Activated CD8-positive, alpha-beta T cell treated with anti-CD3 and anti-CD28 coated beads for 36 hours (primary cell): ENCODE measurements around the gene DAPK1. TPM values are rescaled to one million over a fixed set of nuclear protein-coding genes. Genes with fewer than 3 reads are reported as not detected.

ENCODE experiments used
- ATAC-seq: fragments of 200-7000 bp; cut with Tn5 transposase; one replicate; pipeline ENCODE4 v1.10.0; 2021; ENCODE audit warnings: mild to moderate bottlenecking, moderate library complexity
- CTCF ChIA-PET: fragments of 350-600 bp; sonication (Branson Sonifier 250); formaldehyde crosslinking; loops from one replicate; lab custom pipeline; 2021; ENCODE audit warnings: antibody characterized with exemption; lab: Charles Lee
- POLR2A ChIA-PET: fragments of 350-600 bp; sonication (Branson Sonifier 250); formaldehyde crosslinking; loops from one replicate; lab custom pipeline; 2021; ENCODE audit warnings: antibody characterized with exemption; lab: Charles Lee
- DNase-seq: peaks from one replicate; pipeline ENCODE4 v3.0.0-alpha.2; 2020
- H3K27ac Mint-ChIP-seq: one replicate; pipeline ENCODE4 v1.8.0; 2021; ENCODE audit warnings: mild to moderate bottlenecking, mixed read lengths
- H3K27me3 Mint-ChIP-seq: one replicate; pipeline ENCODE4 v1.8.0; 2021; ENCODE audit warnings: mixed read lengths
- H3K36me3 Mint-ChIP-seq: one replicate; pipeline ENCODE4 v1.8.0; 2021; ENCODE audit warnings: low read depth, mixed read lengths
- H3K4me1 Mint-ChIP-seq: one replicate; pipeline ENCODE4 v1.8.0; 2021; ENCODE audit warnings: low read depth, mixed read lengths
- H3K4me3 Mint-ChIP-seq: one replicate; pipeline ENCODE4 v1.8.0; 2021; ENCODE audit warnings: mild to moderate bottlenecking, moderate library complexity, mixed read lengths
- H3K9me3 Mint-ChIP-seq: one replicate; pipeline ENCODE4 v1.8.0; 2021; ENCODE audit warnings: mixed read lengths
- CTCF ChIP-seq: fragments of 200-600 bp; IDR thresholded peaks from one replicate; pipeline ENCODE4 v1.8.0; 2022; ENCODE audit warnings: antibody characterized with exemption, mild to moderate bottlenecking
- intact Hi-C: fragments of 100-400 bp; cut with micrococcal nuclease; formaldehyde crosslinking; loops from one replicate; pipeline ENCODE4 v1.10.0; 2022
- total RNA-seq, 2 experiments: library from RNA; stranded (reverse); gene quantifications; one replicate each; pipeline ENCODE4 v1.2.3, GENCODE V29; 2021

Gene DAPK1
- total RNA-seq, 2 experiments from 2014 or later, result 1.7 to 2.1 TPM

DNA sequence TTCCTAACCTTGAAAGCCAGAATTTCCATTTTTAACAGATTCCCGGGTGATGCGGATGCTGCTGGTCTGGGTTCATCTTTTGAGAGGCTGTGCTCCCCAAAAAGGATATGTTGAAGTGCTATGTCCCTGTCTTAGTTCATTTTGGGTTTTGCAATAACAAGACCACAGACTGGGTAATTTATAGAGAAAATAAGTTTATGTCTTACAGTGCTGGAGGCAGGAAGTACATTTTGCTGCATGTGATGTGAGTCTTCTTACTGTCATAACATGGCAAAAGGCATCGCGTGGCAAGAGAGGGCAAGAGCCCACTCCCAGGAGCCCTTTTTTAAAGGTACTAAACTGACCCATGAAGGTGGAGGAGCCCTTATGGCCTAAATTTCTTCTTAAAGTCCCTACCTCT lies 114.1 kb downstream of the DAPK1 start:
- Mint-ChIP-seq H3K4me1 (no peaks in the 10 kb centered on the region), H3K9me3 (no peaks in the 10 kb centered on the region), H3K27ac (no peak overlapping the region), H3K36me3 (peaks cover 2% of the 10 kb centered on the region), H3K4me3 (no peak overlapping the region), H3K27me3 (peaks cover 2% of the 10 kb centered on the region)
- no peak for DNase-seq
- CTCF ChIA-PET, result no interaction called here
- no peak for ATAC-seq
- intact Hi-C loops, result no loop called here
- POLR2A ChIA-PET, result no interaction called here
- TF ChIP-seq CTCF, result no peak

DNA sequence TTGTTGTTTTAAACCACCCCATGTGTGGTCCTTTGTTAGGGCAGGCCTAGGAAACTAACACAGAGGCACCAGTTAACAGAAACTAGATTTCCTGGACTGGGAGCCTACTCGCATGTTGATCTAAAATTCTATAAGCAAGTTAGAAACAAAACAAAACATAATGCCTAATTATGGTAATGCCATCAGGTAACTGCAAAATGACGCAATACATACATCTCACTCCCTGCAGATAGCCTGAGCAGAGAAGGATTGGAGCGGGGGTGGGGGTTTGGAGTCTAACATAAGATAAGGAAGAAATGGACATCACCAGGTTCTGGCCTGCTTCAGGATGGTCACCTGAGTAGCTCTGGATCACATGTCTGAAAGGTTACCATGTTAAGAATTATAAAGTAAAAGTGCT lies 114.9 kb downstream of the DAPK1 start:
- Mint-ChIP-seq H3K27me3 (peaks cover 2% of the 10 kb centered on the region), H3K36me3 (peaks cover 2% of the 10 kb centered on the region), H3K9me3 (no peaks in the 10 kb centered on the region), H3K4me1 (no peaks in the 10 kb centered on the region), H3K27ac (no peak overlapping the region), H3K4me3 (no peak overlapping the region)
- ChIA-PET POLR2A (no interaction called here), CTCF (no interaction called here)
- DNase-seq (no peak), ATAC-seq (no peak)
- no peak for TF ChIP-seq CTCF
- intact Hi-C loops, result no loop called here

GRCh38 chr9:87613265-87614111 lies 115.8 kb downstream of the DAPK1 start:
- intact Hi-C loops, result no loop called here
- ChIA-PET POLR2A (no interaction called here), CTCF (no interaction called here)
- no peak for TF ChIP-seq CTCF
- DNase-seq (no peak), ATAC-seq (no peak)
- no peaks in the 10 kb centered on the region for H3K4me1 Mint-ChIP-seq
- H3K36me3 Mint-ChIP-seq, result no peaks in the 10 kb centered on the region
- no peaks in the 10 kb centered on the region for H3K9me3 Mint-ChIP-seq
- no peak overlapping the region for H3K4me3 Mint-ChIP-seq
- H3K27ac Mint-ChIP-seq, result no peak overlapping the region
- H3K27me3 Mint-ChIP-seq, result peaks cover 2% of the 10 kb centered on the region

GRCh38 chr9:87614397-87614796 lies 116.7 kb downstream of the DAPK1 start:
- no peaks in the 10 kb centered on the region for H3K4me1 Mint-ChIP-seq
- H3K36me3 Mint-ChIP-seq, result no peaks in the 10 kb centered on the region
- ChIA-PET POLR2A (no interaction called here), CTCF (no interaction called here)
- H3K9me3 Mint-ChIP-seq, result no peaks in the 10 kb centered on the region
- no peak overlapping the region for H3K27ac Mint-ChIP-seq
- intact Hi-C loops, result no loop called here
- DNase-seq, result no peak
- ATAC-seq, result no peak
- peaks cover 3% of the 10 kb centered on the region for H3K27me3 Mint-ChIP-seq
- H3K4me3 Mint-ChIP-seq, result no peak overlapping the region
- no peak for TF ChIP-seq CTCF

DNA sequence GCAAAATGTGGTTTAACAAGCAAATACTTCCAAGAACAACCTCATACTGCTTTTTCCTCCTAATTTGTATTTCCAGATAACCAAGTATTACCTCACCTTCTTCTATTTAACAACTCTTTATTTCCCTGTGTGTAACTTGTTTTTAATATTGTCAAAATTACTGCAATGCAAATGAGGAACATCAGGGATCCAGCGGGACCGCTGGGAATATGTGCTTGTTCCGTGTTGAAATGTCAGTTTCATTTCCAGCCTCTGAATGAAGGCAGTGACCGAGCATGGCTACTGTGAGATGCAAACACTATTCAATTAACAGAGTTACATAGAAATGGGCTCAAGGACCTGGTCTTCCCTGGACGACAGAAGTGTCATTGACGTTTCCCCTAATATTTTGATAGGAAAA lies 117.5 kb downstream of the DAPK1 start:
- DNase-seq, result no peak
- intact Hi-C loops, result no loop called here
- CTCF ChIA-PET, result no interaction called here
- POLR2A ChIA-PET, result no interaction called here
- no peaks in the 10 kb centered on the region for H3K4me1 Mint-ChIP-seq
- no peak for TF ChIP-seq CTCF
- H3K36me3 Mint-ChIP-seq, result no peaks in the 10 kb centered on the region
- H3K4me3 Mint-ChIP-seq, result no peak overlapping the region
- H3K27me3 Mint-ChIP-seq, result peaks cover 5% of the 10 kb centered on the region
- no peak for ATAC-seq
- H3K9me3 Mint-ChIP-seq, result no peaks in the 10 kb centered on the region
- no peak overlapping the region for H3K27ac Mint-ChIP-seq
